T-helper 1 cell treated with Interleukin-12 subunit alpha and Interleukin-12 subunit beta and Interleukin-4 antibody, amounts not matched to agents 30 μg/mL and 1 μg/mL, for 36 hours (primary cell): ENCODE results near the gene LYST.
"Not testable (repeated sequence)": the region's sequence is repeated elsewhere in the genome, so short reads cannot be mapped to it uniquely, and the experiment has no call there.

Experiments used
- H3K27ac Mint-ChIP-seq: one replicate; pipeline ENCODE4 v1.8.0; 2021; ENCODE audit warnings: mild to moderate bottlenecking, mixed read lengths
- H3K27me3 Mint-ChIP-seq: one replicate; pipeline ENCODE4 v1.8.0; 2021; ENCODE audit warnings: low read depth, mixed read lengths
- H3K36me3 Mint-ChIP-seq: one replicate; pipeline ENCODE4 v1.8.0; 2021; ENCODE audit warnings: low read depth, mixed read lengths
- H3K4me1 Mint-ChIP-seq: one replicate; pipeline ENCODE4 v1.8.0; 2021; ENCODE audit warnings: low read depth, mixed read lengths
- H3K4me3 Mint-ChIP-seq: one replicate; pipeline ENCODE4 v1.8.0; 2021; ENCODE audit warnings: mild to moderate bottlenecking, moderate library complexity, mixed read lengths
- H3K9me3 Mint-ChIP-seq: one replicate; pipeline ENCODE4 v1.8.0; 2021; ENCODE audit warnings: mixed read lengths

Gene LYST

DNA sequence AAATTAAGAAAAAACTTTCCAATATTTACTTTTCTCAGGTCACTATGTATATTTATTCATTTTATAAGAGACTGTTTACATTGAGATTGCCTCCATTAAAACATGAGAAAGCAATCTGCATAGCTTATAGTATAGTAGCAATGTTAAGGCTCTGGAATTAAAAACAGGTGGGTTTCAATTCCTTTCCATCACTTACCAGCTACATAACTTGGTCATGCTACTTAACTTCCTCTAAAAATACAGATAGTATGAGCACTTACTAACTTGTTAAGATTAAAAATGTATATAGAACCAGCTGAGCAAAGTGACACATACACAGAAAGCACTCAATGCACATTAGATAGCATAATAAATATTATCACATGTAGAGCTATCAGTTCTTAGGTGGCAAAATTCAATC, 76.6 kb downstream of the LYST start:
- H3K36me3 Mint-ChIP-seq: peaks cover 22% of the 10 kb centered on the region
- H3K4me3 Mint-ChIP-seq: no peak overlapping the region
- H3K27ac Mint-ChIP-seq: no peak overlapping the region
- no peaks in the 10 kb centered on the region for H3K27me3 Mint-ChIP-seq
- H3K9me3 Mint-ChIP-seq: no peaks in the 10 kb centered on the region
- H3K4me1 Mint-ChIP-seq: no peaks in the 10 kb centered on the region

DNA sequence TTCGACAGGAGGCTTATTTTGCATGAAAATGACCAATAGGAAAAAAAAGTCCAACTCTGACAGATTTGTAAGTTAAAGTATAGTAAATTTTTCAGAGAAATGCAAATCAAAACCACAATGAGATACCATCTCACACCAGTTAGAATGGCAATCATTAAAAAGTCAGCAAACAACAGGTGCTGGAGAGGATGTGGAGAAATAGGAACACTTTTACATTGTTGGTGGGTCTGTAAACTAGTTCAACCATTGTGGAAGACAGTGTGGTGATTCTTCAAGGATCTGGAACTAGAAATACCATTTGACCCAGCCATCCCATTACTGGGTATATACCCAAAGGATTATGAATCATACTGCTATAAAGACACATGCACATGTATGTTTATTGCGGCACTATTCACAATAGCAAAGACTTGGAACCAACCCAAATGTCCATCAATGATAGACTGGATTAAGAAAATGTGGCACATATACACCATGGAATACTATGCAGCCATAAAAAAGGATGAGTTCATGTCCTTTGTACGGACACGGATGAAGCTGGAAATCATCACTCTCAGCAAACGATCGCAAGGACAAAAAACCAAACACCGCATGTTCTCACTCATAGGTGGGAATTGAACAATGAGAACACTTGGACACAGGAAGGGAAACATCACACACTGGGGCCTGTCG, 80.3 kb downstream of the LYST start:
- H3K4me1 Mint-ChIP-seq, H3K27me3 Mint-ChIP-seq, H3K27ac Mint-ChIP-seq, H3K4me3 Mint-ChIP-seq, H3K9me3 Mint-ChIP-seq: not testable (repeated sequence)
- peaks cover 13% of the 10 kb centered on the region for H3K36me3 Mint-ChIP-seq

GRCh38 chr1:235784950-235785349, 81.8 kb downstream of the LYST start:
- H3K4me1 Mint-ChIP-seq: no peaks in the 10 kb centered on the region
- H3K4me3 Mint-ChIP-seq: no peak overlapping the region
- H3K27ac Mint-ChIP-seq: no peak overlapping the region
- no peaks in the 10 kb centered on the region for H3K9me3 Mint-ChIP-seq
- H3K36me3 Mint-ChIP-seq: peaks cover 10% of the 10 kb centered on the region
- H3K27me3 Mint-ChIP-seq: no peaks in the 10 kb centered on the region

- Mint-ChIP-seq H3K27ac (no peak overlapping the region), H3K4me1 (no peaks in the 10 kb centered on the region), H3K36me3 (peaks cover 11% of the 10 kb centered on the region), H3K27me3 (no peaks in the 10 kb centered on the region), H3K9me3 (no peaks in the 10 kb centered on the region), H3K4me3 (no peak overlapping the region)
Observed at GRCh38 chr1:235783148-235783776, 83.4 kb downstream of the LYST start.

- no peaks in the 10 kb centered on the region for H3K27me3 Mint-ChIP-seq
- H3K4me3 Mint-ChIP-seq: no peak overlapping the region
- H3K9me3 Mint-ChIP-seq: no peaks in the 10 kb centered on the region
- H3K4me1 Mint-ChIP-seq: no peaks in the 10 kb centered on the region
- H3K36me3 Mint-ChIP-seq: peaks cover 11% of the 10 kb centered on the region
- H3K27ac Mint-ChIP-seq: no peak overlapping the region
Observed at GRCh38 chr1:235782601-235783000, 84.1 kb downstream of the LYST start.

GRCh38 chr1:235781807-235782206, 84.9 kb downstream of the LYST start:
- H3K4me3 Mint-ChIP-seq: no peak overlapping the region
- peaks cover 9% of the 10 kb centered on the region for H3K36me3 Mint-ChIP-seq
- H3K27me3 Mint-ChIP-seq: no peaks in the 10 kb centered on the region
- H3K27ac Mint-ChIP-seq: no peak overlapping the region
- no peaks in the 10 kb centered on the region for H3K4me1 Mint-ChIP-seq
- no peaks in the 10 kb centered on the region for H3K9me3 Mint-ChIP-seq

- Mint-ChIP-seq H3K27ac (no peak overlapping the region), H3K4me1 (no peaks in the 10 kb centered on the region), H3K36me3 (peaks cover 12% of the 10 kb centered on the region), H3K27me3 (no peaks in the 10 kb centered on the region), H3K4me3 (no peak overlapping the region), H3K9me3 (no peaks in the 10 kb centered on the region)
Observed at GRCh38 chr1:235779770-235780169, 86.9 kb downstream of the LYST start.

- peaks cover 17% of the 10 kb centered on the region for H3K36me3 Mint-ChIP-seq
- H3K4me1 Mint-ChIP-seq: no peaks in the 10 kb centered on the region
- no peaks in the 10 kb centered on the region for H3K9me3 Mint-ChIP-seq
- no peaks in the 10 kb centered on the region for H3K27me3 Mint-ChIP-seq
- no peak overlapping the region for H3K27ac Mint-ChIP-seq
- no peak overlapping the region for H3K4me3 Mint-ChIP-seq
Observed at GRCh38 chr1:235776396-235776795, 90.3 kb downstream of the LYST start.

GRCh38 chr1:235775246-235775860, 91.4 kb downstream of the LYST start:
- Mint-ChIP-seq H3K36me3 (peaks cover 20% of the 10 kb centered on the region), H3K9me3 (no peaks in the 10 kb centered on the region), H3K4me3 (no peak overlapping the region), H3K27me3 (no peaks in the 10 kb centered on the region), H3K4me1 (no peaks in the 10 kb centered on the region), H3K27ac (no peak overlapping the region)

DNA sequence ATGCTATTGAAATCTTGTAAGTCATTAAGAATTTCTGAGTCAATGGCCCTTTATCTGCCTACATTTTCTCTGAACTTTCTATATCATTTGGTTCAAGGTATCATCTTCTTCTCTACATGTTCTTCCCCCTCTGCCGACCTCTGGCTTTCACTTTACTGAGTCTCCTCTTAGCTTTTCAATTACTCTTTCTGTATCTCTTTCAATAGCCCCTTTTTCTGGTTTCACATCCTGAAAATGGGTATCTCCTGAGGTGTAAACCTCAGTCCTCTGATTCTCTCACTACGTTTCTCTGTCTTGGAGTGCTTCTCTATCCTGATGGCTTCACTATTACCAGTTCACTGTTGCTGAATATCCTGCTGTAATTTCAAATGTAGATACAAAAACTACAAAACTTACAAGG, 98.9 kb downstream of the LYST start:
- H3K4me3 Mint-ChIP-seq: no peak overlapping the region
- H3K27ac Mint-ChIP-seq: no peak overlapping the region

DNA sequence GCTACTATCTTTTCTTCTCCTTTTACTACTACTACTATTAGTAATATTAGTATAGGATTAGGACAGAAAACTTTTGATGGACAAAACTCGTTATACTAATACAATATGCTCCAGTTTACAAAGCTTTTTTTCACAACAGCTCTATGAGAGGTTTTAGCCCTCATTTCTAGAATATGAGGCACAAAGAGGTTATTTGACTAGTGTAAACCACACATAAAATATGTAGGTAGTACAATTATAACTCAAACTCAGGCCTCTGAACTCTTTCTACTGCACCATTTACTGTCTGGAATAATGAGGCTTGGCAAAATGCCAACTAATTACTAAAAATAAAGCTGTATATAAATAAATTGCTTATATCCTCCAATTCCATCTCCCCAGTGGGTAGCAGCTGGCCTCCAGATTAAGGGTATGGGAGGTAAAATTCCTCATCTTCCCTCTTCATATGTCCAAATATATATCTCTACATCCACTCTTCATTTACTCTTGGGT, 99.9 kb downstream of the LYST start:
- H3K4me1 Mint-ChIP-seq: peaks cover 8% of the 10 kb centered on the region
- no peaks in the 10 kb centered on the region for H3K27me3 Mint-ChIP-seq
- no peaks in the 10 kb centered on the region for H3K9me3 Mint-ChIP-seq
- no peak overlapping the region for H3K4me3 Mint-ChIP-seq
- no peak overlapping the region for H3K27ac Mint-ChIP-seq
- peaks cover 19% of the 10 kb centered on the region for H3K36me3 Mint-ChIP-seq

More for the DNA sequence above, 98.9 kb downstream of the LYST start:
- Mint-ChIP-seq H3K4me1 (peaks cover 8% of the 10 kb centered on the region), H3K36me3 (peaks cover 19% of the 10 kb centered on the region), H3K9me3 (no peaks in the 10 kb centered on the region), H3K27me3 (no peaks in the 10 kb centered on the region)

DNA sequence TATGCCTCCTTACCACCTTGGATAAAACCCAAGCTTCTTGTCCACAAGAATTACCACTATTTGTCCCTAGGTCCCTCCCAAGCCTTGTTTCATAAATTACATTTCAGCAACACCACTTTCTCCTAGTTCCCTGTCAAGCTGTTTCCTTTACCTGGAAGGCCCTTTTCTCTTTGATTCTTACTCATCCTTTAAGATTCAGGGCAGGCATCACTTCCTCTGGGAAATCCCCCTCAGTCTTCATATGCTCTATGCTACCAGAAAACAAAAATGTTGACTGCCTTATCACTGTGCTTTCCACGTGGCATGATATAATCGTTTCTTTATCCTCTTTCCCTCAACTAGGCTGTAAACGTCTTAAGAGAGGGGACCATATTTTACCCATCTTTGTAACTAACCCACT, 102.7 kb downstream of the LYST start:
- no peak overlapping the region for H3K4me3 Mint-ChIP-seq
- H3K9me3 Mint-ChIP-seq: no peaks in the 10 kb centered on the region
- peaks cover 8% of the 10 kb centered on the region for H3K4me1 Mint-ChIP-seq
- no peak overlapping the region for H3K27ac Mint-ChIP-seq
- H3K27me3 Mint-ChIP-seq: no peaks in the 10 kb centered on the region
- peaks cover 24% of the 10 kb centered on the region for H3K36me3 Mint-ChIP-seq

GRCh38 chr1:235759336-235759735, 107.4 kb downstream of the LYST start:
- H3K4me3 Mint-ChIP-seq: no peak overlapping the region
- no peaks in the 10 kb centered on the region for H3K9me3 Mint-ChIP-seq
- no peaks in the 10 kb centered on the region for H3K4me1 Mint-ChIP-seq
- H3K27me3 Mint-ChIP-seq: no peaks in the 10 kb centered on the region
- H3K36me3 Mint-ChIP-seq: peaks cover 27% of the 10 kb centered on the region
- no peak overlapping the region for H3K27ac Mint-ChIP-seq

GRCh38 chr1:235758931-235759330, 107.8 kb downstream of the LYST start:
- Mint-ChIP-seq H3K36me3 (peaks cover 28% of the 10 kb centered on the region), H3K9me3 (no peaks in the 10 kb centered on the region), H3K27me3 (no peaks in the 10 kb centered on the region), H3K27ac (no peak overlapping the region), H3K4me3 (no peak overlapping the region), H3K4me1 (no peaks in the 10 kb centered on the region)

GRCh38 chr1:235757587-235758096, 109.1 kb downstream of the LYST start:
- Mint-ChIP-seq H3K27ac (no peak overlapping the region), H3K4me1 (no peaks in the 10 kb centered on the region), H3K9me3 (no peaks in the 10 kb centered on the region), H3K4me3 (no peak overlapping the region), H3K27me3 (no peaks in the 10 kb centered on the region), H3K36me3 (peaks cover 25% of the 10 kb centered on the region)
